Measurements from ENCODE around the gene HSDL1.

DNA sequence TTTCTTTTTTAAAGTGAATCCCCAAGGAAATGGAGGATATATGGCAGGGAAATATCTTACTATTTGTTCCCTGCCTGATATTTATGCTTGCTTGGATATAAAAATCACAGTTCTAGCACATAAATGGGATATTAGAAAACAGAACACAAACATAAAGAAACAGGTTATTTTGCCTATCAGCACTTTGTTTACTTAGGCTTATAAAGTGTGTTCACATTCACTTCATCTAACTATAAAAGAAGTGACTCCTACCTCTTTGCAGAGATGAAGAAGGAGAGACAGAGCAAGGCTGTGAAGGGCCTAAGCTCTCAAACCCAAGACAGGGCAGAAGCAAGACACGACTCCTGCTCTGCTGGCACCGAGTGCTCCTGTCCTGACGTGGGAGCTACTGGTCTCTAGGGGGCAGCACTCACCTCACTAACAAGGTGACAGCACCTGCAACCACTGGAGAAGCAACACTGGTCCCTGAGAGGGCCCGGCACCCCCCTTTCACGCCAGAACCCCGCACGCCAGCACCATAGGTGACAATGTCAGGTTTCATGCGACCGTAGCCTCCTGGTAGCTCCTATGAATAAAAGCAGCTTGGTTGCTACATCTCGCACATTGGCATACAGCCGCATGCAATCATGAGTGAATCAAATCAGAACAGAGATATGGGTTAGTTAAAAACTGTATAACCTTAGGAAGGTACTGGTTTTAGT lies 60.3 kb downstream of the HSDL1 start:
- peak; percentile 47; the same call in 1 of the 2 replicates for TF ChIP-seq POLR2A (IDR thresholded peaks at IDR 0.05; ENCODE audit: low read depth, low read length)
- no peak for TF ChIP-seq CHD2 (IDR thresholded peaks at IDR 0.05; ENCODE audit: borderline replicate concordance, low read depth, low read length)
- TF ChIP-seq NRF1 (conservative IDR thresholded peaks at IDR 0.05; ENCODE audit: low read depth, low read length), result no peak
- TF ChIP-seq MTA3 (IDR thresholded peaks at IDR 0.05; ENCODE audit: borderline replicate concordance, low read length), result no peak
- TF ChIP-seq, protein P1, sequence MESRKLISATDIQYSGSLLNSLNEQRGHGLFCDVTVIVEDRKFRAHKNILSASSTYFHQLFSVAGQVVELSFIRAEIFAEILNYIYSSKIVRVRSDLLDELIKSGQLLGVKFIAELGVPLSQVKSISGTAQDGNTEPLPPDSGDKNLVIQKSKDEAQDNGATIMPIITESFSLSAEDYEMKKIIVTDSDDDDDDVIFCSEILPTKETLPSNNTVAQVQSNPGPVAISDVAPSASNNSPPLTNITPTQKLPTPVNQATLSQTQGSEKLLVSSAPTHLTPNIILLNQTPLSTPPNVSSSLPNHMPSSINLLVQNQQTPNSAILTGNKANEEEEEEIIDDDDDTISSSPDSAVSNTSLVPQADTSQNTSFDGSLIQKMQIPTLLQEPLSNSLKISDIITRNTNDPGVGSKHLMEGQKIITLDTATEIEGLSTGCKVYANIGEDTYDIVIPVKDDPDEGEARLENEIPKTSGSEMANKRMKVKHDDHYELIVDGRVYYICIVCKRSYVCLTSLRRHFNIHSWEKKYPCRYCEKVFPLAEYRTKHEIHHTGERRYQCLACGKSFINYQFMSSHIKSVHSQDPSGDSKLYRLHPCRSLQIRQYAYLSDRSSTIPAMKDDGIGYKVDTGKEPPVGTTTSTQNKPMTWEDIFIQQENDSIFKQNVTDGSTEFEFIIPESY (IDR thresholded peaks at IDR 0.05), result 0 out of 2 replicates have a peak, but pooled peaks have one; percentile 17
- TF ChIP-seq SP1 (IDR thresholded peaks at IDR 0.05; ENCODE audit: low read depth, low read length), result no peak
